Adrenal gland (tissue), 5 donors: ENCODE results near the gene DUSP22.

Experiments used
- POLR2A ChIP-seq, 2 donors: fragments of 450-650 bp; IDR thresholded peaks; one replicate each; pipeline ENCODE4 v1.6.1; 2017; ENCODE audit warnings: antibody characterized with exemption in 2 of 2, mild to moderate bottlenecking in 2 of 2, moderate library complexity in 1 of 2
- TF ChIP-seq, protein P1 (sequence below), 6 experiments: fragments of 450-650 bp in 4 of 6; fragments of 200-600 bp in 2 of 6; sonication (generic) in 1 of 6; IDR thresholded peaks; 1 replicate in 5 of 6; 2 replicates in 1 of 6; pipeline versions ENCODE4 v1.5.1 to v1.8.0; 2016 to 2021; ENCODE audit warnings: antibody characterized with exemption in 6 of 6, mild to moderate bottlenecking in 2 of 6, moderate library complexity in 1 of 6
- donor health status: DM: no; HTN: no; CAD: no.

DNA sequence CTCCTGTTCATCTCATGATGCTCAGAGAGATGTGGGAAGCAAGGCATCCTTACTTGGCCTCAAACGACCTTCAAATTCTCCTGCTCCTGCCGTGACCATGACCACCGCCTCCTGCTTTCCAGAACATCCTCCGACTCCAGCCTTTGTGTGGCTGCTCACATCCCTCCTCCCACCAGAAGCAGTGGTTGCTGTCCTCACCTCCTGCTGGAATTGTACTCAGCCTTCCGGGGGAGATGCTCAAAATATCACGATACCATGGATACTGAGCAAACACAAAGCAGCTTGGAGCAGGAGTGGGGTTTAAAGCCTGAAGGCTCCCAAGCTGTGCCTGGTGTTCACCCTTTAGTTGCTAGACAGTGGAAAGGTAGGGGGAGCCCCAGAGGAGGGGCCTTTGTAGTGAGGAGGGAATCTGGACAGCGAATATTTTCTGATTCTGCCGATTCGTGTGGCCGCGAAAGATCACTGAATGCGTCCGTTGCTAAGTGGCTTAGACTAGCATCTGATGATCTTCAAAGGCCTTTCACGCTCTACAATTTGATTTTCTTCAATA lies 9.3 kb upstream of the DUSP22 start:
- TF ChIP-seq, protein P1, sequence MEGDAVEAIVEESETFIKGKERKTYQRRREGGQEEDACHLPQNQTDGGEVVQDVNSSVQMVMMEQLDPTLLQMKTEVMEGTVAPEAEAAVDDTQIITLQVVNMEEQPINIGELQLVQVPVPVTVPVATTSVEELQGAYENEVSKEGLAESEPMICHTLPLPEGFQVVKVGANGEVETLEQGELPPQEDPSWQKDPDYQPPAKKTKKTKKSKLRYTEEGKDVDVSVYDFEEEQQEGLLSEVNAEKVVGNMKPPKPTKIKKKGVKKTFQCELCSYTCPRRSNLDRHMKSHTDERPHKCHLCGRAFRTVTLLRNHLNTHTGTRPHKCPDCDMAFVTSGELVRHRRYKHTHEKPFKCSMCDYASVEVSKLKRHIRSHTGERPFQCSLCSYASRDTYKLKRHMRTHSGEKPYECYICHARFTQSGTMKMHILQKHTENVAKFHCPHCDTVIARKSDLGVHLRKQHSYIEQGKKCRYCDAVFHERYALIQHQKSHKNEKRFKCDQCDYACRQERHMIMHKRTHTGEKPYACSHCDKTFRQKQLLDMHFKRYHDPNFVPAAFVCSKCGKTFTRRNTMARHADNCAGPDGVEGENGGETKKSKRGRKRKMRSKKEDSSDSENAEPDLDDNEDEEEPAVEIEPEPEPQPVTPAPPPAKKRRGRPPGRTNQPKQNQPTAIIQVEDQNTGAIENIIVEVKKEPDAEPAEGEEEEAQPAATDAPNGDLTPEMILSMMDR (IDR thresholded peaks at IDR 0.05): no peak
- TF ChIP-seq POLR2A (IDR thresholded peaks at IDR 0.05): no peak
